Memory B cell (primary cell): ENCODE measurements around the gene PRKCE.

Source experiments
- ATAC-seq: fragments of 150-1000 bp; cut with Tn5 transposase; 2 replicates; pipeline ENCODE4 v1.10.0; 2021; ENCODE audit warnings: low read depth, mild to moderate bottlenecking, moderate library complexity
- DNase-seq, 2 donors: peaks; one replicate each; pipeline ENCODE4 v3.0.0; 2022; ENCODE audit warnings: low spot score in 2 of 2
- H3K27ac Mint-ChIP-seq: one replicate; pipeline ENCODE4 v1.8.0; 2022; ENCODE audit warnings: mild to moderate bottlenecking, moderate library complexity, mixed read lengths
- H3K27me3 Mint-ChIP-seq: one replicate; pipeline ENCODE4 v1.8.0; 2022; ENCODE audit warnings: mixed read lengths
- H3K36me3 Mint-ChIP-seq: one replicate; pipeline ENCODE4 v1.8.0; 2022; ENCODE audit warnings: mild to moderate bottlenecking, mixed read lengths
- H3K4me1 Mint-ChIP-seq: one replicate; pipeline ENCODE4 v1.8.0; 2022; ENCODE audit warnings: mixed read lengths
- H3K4me3 Mint-ChIP-seq: one replicate; pipeline ENCODE4 v1.8.0; 2022; ENCODE audit warnings: mild to moderate bottlenecking, moderate library complexity, mixed read lengths
- H3K9me3 Mint-ChIP-seq: one replicate; pipeline ENCODE4 v1.8.0; 2022; ENCODE audit warnings: mixed read lengths

The PRKCE gene

GRCh38 chr2:45669032-45669486 is 17.6 kb downstream of the PRKCE start:
- H3K36me3 Mint-ChIP-seq: peaks cover 11% of the 10 kb centered on the region

GRCh38 chr2:45670646-45671045 is 19.2 kb downstream of the PRKCE start:
- no peak for DNase-seq
- H3K4me1 Mint-ChIP-seq: peaks cover 24% of the 10 kb centered on the region
- H3K27me3 Mint-ChIP-seq: no peaks in the 10 kb centered on the region
- H3K27ac Mint-ChIP-seq: no peak overlapping the region
- ATAC-seq: no peak
- H3K4me3 Mint-ChIP-seq: no peak overlapping the region
- H3K9me3 Mint-ChIP-seq: peaks cover 3% of the 10 kb centered on the region
- H3K36me3 Mint-ChIP-seq: peaks cover 11% of the 10 kb centered on the region

More at GRCh38 chr2:45669032-45669486, 17.6 kb downstream of the PRKCE start:
- Mint-ChIP-seq H3K27me3 (no peaks in the 10 kb centered on the region), H3K9me3 (peaks cover 3% of the 10 kb centered on the region), H3K4me3 (no peak overlapping the region), H3K4me1 (peaks cover 16% of the 10 kb centered on the region), H3K27ac (peak overlapping the region; percentile 14)
- no peak for DNase-seq
- no peak for ATAC-seq

- Mint-ChIP-seq H3K9me3 (peaks cover 3% of the 10 kb centered on the region), H3K4me1 (peaks cover 31% of the 10 kb centered on the region), H3K4me3 (no peak overlapping the region), H3K36me3 (peaks cover 8% of the 10 kb centered on the region), H3K27ac (no peak overlapping the region), H3K27me3 (no peaks in the 10 kb centered on the region)
- ATAC-seq (no peak), DNase-seq (no peak)
These were observed 20.7 kb downstream of the PRKCE start for GRCh38 chr2:45672138-45672537.

- DNase-seq: no peak
- peaks cover 34% of the 10 kb centered on the region for H3K4me1 Mint-ChIP-seq
- no peak for ATAC-seq
- H3K9me3 Mint-ChIP-seq: peaks cover 3% of the 10 kb centered on the region
- no peaks in the 10 kb centered on the region for H3K27me3 Mint-ChIP-seq
- H3K36me3 Mint-ChIP-seq: peaks cover 6% of the 10 kb centered on the region
- peak overlapping the region; percentile 29 for H3K27ac Mint-ChIP-seq
- no peak overlapping the region for H3K4me3 Mint-ChIP-seq
These were observed 22.8 kb downstream of the PRKCE start for GRCh38 chr2:45674035-45674816.

- ATAC-seq: no peak
- Mint-ChIP-seq H3K4me1 (peaks cover 40% of the 10 kb centered on the region), H3K9me3 (peaks cover 3% of the 10 kb centered on the region), H3K36me3 (peaks cover 10% of the 10 kb centered on the region), H3K27ac (peak overlapping the region; percentile 29), H3K4me3 (no peak overlapping the region), H3K27me3 (no peaks in the 10 kb centered on the region)
- DNase-seq: no peak
These were observed 23.9 kb downstream of the PRKCE start for GRCh38 chr2:45675263-45675812.

- ATAC-seq (no peak), DNase-seq (no peak)
- no peak overlapping the region for H3K4me3 Mint-ChIP-seq
- peak overlapping the region; percentile 10 for H3K27ac Mint-ChIP-seq
- H3K27me3 Mint-ChIP-seq: no peaks in the 10 kb centered on the region
- peaks cover 3% of the 10 kb centered on the region for H3K9me3 Mint-ChIP-seq
- peaks cover 40% of the 10 kb centered on the region for H3K4me1 Mint-ChIP-seq
- H3K36me3 Mint-ChIP-seq: peaks cover 10% of the 10 kb centered on the region
These were observed 24.6 kb downstream of the PRKCE start for GRCh38 chr2:45676088-45676487.

- Mint-ChIP-seq H3K4me3 (no peak overlapping the region), H3K36me3 (peaks cover 4% of the 10 kb centered on the region), H3K4me1 (peaks cover 46% of the 10 kb centered on the region), H3K27me3 (no peaks in the 10 kb centered on the region), H3K9me3 (no peaks in the 10 kb centered on the region), H3K27ac (no peak overlapping the region)
- ATAC-seq (no peak), DNase-seq (no peak)
These were observed 27.4 kb downstream of the PRKCE start for GRCh38 chr2:45678791-45679348.

GRCh38 chr2:45680351-45680967 is 29.0 kb downstream of the PRKCE start:
- no peak for DNase-seq
- ATAC-seq: no peak
- peaks cover 38% of the 10 kb centered on the region for H3K4me1 Mint-ChIP-seq
- no peak overlapping the region for H3K4me3 Mint-ChIP-seq
- H3K9me3 Mint-ChIP-seq: no peaks in the 10 kb centered on the region
- no peaks in the 10 kb centered on the region for H3K27me3 Mint-ChIP-seq
- H3K36me3 Mint-ChIP-seq: peaks cover 4% of the 10 kb centered on the region
- H3K27ac Mint-ChIP-seq: no peak overlapping the region

GRCh38 chr2:45681675-45682074 is 30.2 kb downstream of the PRKCE start:
- Mint-ChIP-seq H3K36me3 (peaks cover 4% of the 10 kb centered on the region), H3K4me3 (no peak overlapping the region), H3K9me3 (no peaks in the 10 kb centered on the region), H3K27me3 (no peaks in the 10 kb centered on the region), H3K27ac (no peak overlapping the region), H3K4me1 (peaks cover 29% of the 10 kb centered on the region)
- ATAC-seq (peak; percentile 71), DNase-seq (no peak)

- ATAC-seq: no peak
- Mint-ChIP-seq H3K4me1 (peaks cover 29% of the 10 kb centered on the region), H3K27ac (peak overlapping the region; percentile 71), H3K9me3 (no peaks in the 10 kb centered on the region), H3K27me3 (no peaks in the 10 kb centered on the region), H3K36me3 (peaks cover 4% of the 10 kb centered on the region), H3K4me3 (no peak overlapping the region)
- no peak for DNase-seq
These were observed 31.8 kb downstream of the PRKCE start for GRCh38 chr2:45683292-45683691.

GRCh38 chr2:45684756-45685155 is 33.3 kb downstream of the PRKCE start:
- Mint-ChIP-seq H3K4me3 (no peak overlapping the region), H3K36me3 (peaks cover under 1% of the 10 kb centered on the region), H3K27ac (no peak overlapping the region), H3K27me3 (no peaks in the 10 kb centered on the region), H3K4me1 (peaks cover 34% of the 10 kb centered on the region), H3K9me3 (no peaks in the 10 kb centered on the region)
- ATAC-seq (no peak), DNase-seq (no peak)

- Mint-ChIP-seq H3K27me3 (no peaks in the 10 kb centered on the region), H3K4me3 (no peak overlapping the region), H3K9me3 (no peaks in the 10 kb centered on the region), H3K4me1 (peaks cover 37% of the 10 kb centered on the region), H3K27ac (no peak overlapping the region), H3K36me3 (no peaks in the 10 kb centered on the region)
- no peak for DNase-seq
- no peak for ATAC-seq
These were observed 33.8 kb downstream of the PRKCE start for GRCh38 chr2:45685260-45685659.

- no peak for ATAC-seq
- no peak overlapping the region for H3K27ac Mint-ChIP-seq
- no peaks in the 10 kb centered on the region for H3K27me3 Mint-ChIP-seq
- no peak for DNase-seq
- H3K36me3 Mint-ChIP-seq: no peaks in the 10 kb centered on the region
- no peaks in the 10 kb centered on the region for H3K9me3 Mint-ChIP-seq
- H3K4me1 Mint-ChIP-seq: peaks cover 47% of the 10 kb centered on the region
- H3K4me3 Mint-ChIP-seq: no peak overlapping the region
These were observed 36.5 kb downstream of the PRKCE start for GRCh38 chr2:45687964-45688363.
